K562 (cell line): ENCODE results near the gene AGPAT1. TPM values are rescaled to one million over a fixed set of nuclear protein-coding genes. Genes with fewer than 3 reads are reported as not detected.

Experiments used
- AFF4 ChIP-seq: sonication (generic); formaldehyde crosslinking; IDR thresholded peaks from 2 replicates; pipeline ENCODE4 v1.8.0; 2023; ENCODE audit warnings: mild to moderate bottlenecking, missing genetic modification reagents
- BCOR ChIP-seq: fragments of 450-650 bp; IDR thresholded peaks from 2 replicates; pipeline ENCODE4 v1.6.1; 2016
- BHLHE40 ChIP-seq: IDR thresholded peaks from 2 replicates; pipeline ENCODE4 v1.6.1; 2011; ENCODE audit warnings: low read length, improper control_type of control experiment
- CAMTA2 ChIP-seq: fragments of 250-450 bp; sonication (Bioruptor Pico); conservative IDR thresholded peaks from 2 replicates; pipeline ENCODE4 v1.5.1; 2022
- CC2D1A ChIP-seq: fragments of 450-650 bp; IDR thresholded peaks from 2 replicates; pipeline ENCODE4 v1.6.1; 2017; ENCODE audit warnings: mild to moderate bottlenecking
- CREB3 ChIP-seq: fragments of 450-650 bp; conservative IDR thresholded peaks from 2 replicates; pipeline ENCODE4 v1.6.1; 2016; ENCODE audit warnings: missing genetic modification characterization, low read depth, mild to moderate bottlenecking, missing compliant biosample characterization, moderate library complexity
- EZH2 ChIP-seq: IDR thresholded peaks from 2 replicates; pipeline ENCODE4 v1.6.1; 2012; ENCODE audit warnings: low read depth, mild to moderate bottlenecking, inconsistent platforms, low read length, borderline replicate concordance
- GTF2B ChIP-seq: IDR thresholded peaks from 2 replicates; pipeline ENCODE4 v1.6.1; 2011; ENCODE audit not compliant: insufficient read length; ENCODE audit errors: extremely low read depth
- HCFC1 ChIP-seq: IDR thresholded peaks from 2 replicates; pipeline ENCODE4 v1.6.1; 2012; ENCODE audit warnings: low read depth, low read length, improper control_type of control experiment
- HDAC2 ChIP-seq: fragments of 450-650 bp; IDR thresholded peaks from 2 replicates; pipeline ENCODE4 v1.6.1; 2016; ENCODE audit warnings: mild to moderate bottlenecking
- KAT7 ChIP-seq: sonication (generic); formaldehyde crosslinking; IDR thresholded peaks from 2 replicates; pipeline ENCODE4 v1.8.0; 2022; ENCODE audit warnings: missing genetic modification reagents, mild to moderate bottlenecking, borderline replicate concordance
- LARP7 ChIP-seq: fragments of 450-650 bp; IDR thresholded peaks from 2 replicates; pipeline ENCODE4 v1.6.1; 2016
- MCM7 ChIP-seq, 2 experiments: fragments of 450-650 bp; IDR thresholded peaks; 2 replicates each; pipeline ENCODE4 v1.6.1; 2016 to 2018
- MTA3 ChIP-seq: fragments of 450-650 bp; formaldehyde crosslinking; IDR thresholded peaks from 2 replicates; pipeline ENCODE4 v1.6.1; 2017; ENCODE audit warnings: mild to moderate bottlenecking, borderline replicate concordance
- NONO ChIP-seq, 2 experiments: fragments of 200-400 bp in 1 of 2; fragments of 450-650 bp in 1 of 2; formaldehyde crosslinking in 1 of 2; IDR thresholded peaks; 2 replicates each; pipeline ENCODE4 v1.6.1; 2017; ENCODE audit warnings: low read depth in 2 of 2, mild to moderate bottlenecking in 2 of 2, moderate library complexity in 2 of 2, low read length in 1 of 2
- PHTF2 ChIP-seq: fragments of 250-450 bp; sonication (Bioruptor Pico); IDR thresholded peaks from 2 replicates; pipeline ENCODE4 v1.5.0; 2021; ENCODE audit warnings: mild to moderate bottlenecking
- SMARCA4 ChIP-seq: fragments of 450-650 bp; IDR thresholded peaks from 2 replicates; pipeline ENCODE4 v1.6.1; 2016
- TSHZ1 ChIP-seq: fragments of 250-450 bp; sonication (Bioruptor Pico); IDR thresholded peaks from 2 replicates; pipeline ENCODE4 v1.4.0; 2020; ENCODE audit warnings: mild to moderate bottlenecking, moderate library complexity
- ZBED1 ChIP-seq: IDR thresholded peaks from 2 replicates; pipeline ENCODE4 v1.6.1; 2014
- ZNF224 ChIP-seq: sonication (generic); formaldehyde crosslinking; IDR thresholded peaks from 2 replicates; pipeline ENCODE4 v1.8.0; 2022; ENCODE audit warnings: mild to moderate bottlenecking, missing genetic modification reagents
- ZNF830 ChIP-seq: fragments of 250-450 bp; sonication (Bioruptor Pico); IDR thresholded peaks from 2 replicates; pipeline ENCODE4 v1.5.0; 2021; ENCODE audit warnings: mild to moderate bottlenecking
- polyA plus RNA-seq, 8 experiments: library from polyadenylated mRNA; depleted of rRNA in 4 of 8; stranded (reverse) in 5 of 8; unstranded in 3 of 8; fragments of >200 nt; fragmentation: Nextera tagmentation in 2 of 8; fragmentation: Illumina TruSeq in 1 of 8; extraction: Ambion mirVana in 2 of 8; extraction: Trizol in 1 of 8; gene quantifications; 2 replicates each; pipeline versions ENCODE4 v1.2.1 to v1.2.3, GENCODE V29; 2011 to 2014; ENCODE audit warnings: inconsistent platforms in 1 of 8, missing spikeins in 1 of 8
- total RNA-seq, 7 experiments: library from RNA; depleted of rRNA in 6 of 7; stranded (reverse); fragments of >200 nt in 6 of 7; fragmentation: Illumina TruSeq in 2 of 7; extraction: Trizol in 2 of 7; gene quantifications; 2 replicates each; pipeline versions ENCODE4 v1.2.1 to v1.2.3, GENCODE V29; 2011 to 2021; ENCODE audit warnings: low replicate concordance in 1 of 7

AGPAT1 gene
- total and polyA plus RNA-seq, 9 of the 15 experiments (the other 6 are each of a cell fraction or from before 2014, with no cell fraction given): 37.9 to 176 (median 69.4) TPM

- TF ChIP-seq CREB3 (tag) (0 out of 2 replicates have a peak, but pooled peaks have one; percentile 17), SMARCA4 (peak; percentile 74), CC2D1A (peak; percentile 65), HCFC1 (no peak), ZNF830 (CRISPR knock-in tag) (no peak), BCOR (0 out of 2 replicates have a peak, but pooled peaks have one; percentile 36), MTA3 (no peak), PHTF2 (CRISPR knock-in tag) (peak; percentile 80), TSHZ1 (CRISPR knock-in tag) (no peak), EZH2 (no peak), MCM7 (IDR thresholded peaks at IDR 0.05) (no peak), ZBED1 (no peak; the same call in 1 of the 2 replicates), LARP7 (no peak), AFF4 (peak; percentile 7; the same call in 1 of the 2 replicates), HDAC2 (peak; percentile 84), CAMTA2 (no peak), BHLHE40 (no peak), KAT7 (CRISPR knock-in tag) (no peak), NONO (IDR thresholded peaks at IDR 0.05; ENCODE audit: low read depth in 2 of 2, low read length in 1 of 2) (no peak), GTF2B (no peak), ZNF224 (CRISPR knock-in tag) (0 out of 2 replicates have a peak, but pooled peaks have one; percentile 61)
Observed at GRCh38 chr6:32194825-32195651, 19.2 kb upstream of the AGPAT1 start (continued).
